Mammary epithelial cell (primary cell): ENCODE measurements around the gene COL20A1.

Source experiments
- CTCF ChIP-seq, 2 donors: IDR thresholded peaks in 1 of 2; conservative IDR thresholded peaks in 1 of 2; 2 replicates each; pipeline ENCODE4 v1.5.1; 2011 to 2012; ENCODE audit warnings: inconsistent platforms in 2 of 2, low read length in 2 of 2, mild to moderate bottlenecking in 2 of 2, control low read depth in 1 of 2, low read depth in 1 of 2; ENCODE audit not compliant: insufficient read depth in 1 of 2; ENCODE audit errors: extremely low read depth in 1 of 2
- EZH2 ChIP-seq: IDR thresholded peaks from 2 replicates; pipeline ENCODE4 v1.6.1; 2012; ENCODE audit warnings: low read length, inconsistent platforms, borderline replicate concordance

- TF ChIP-seq EZH2 (no peak), CTCF (conservative IDR thresholded peaks at IDR 0.05 in 1 of 2, IDR thresholded peaks at IDR 0.05 in 1 of 2; ENCODE audit: extremely low read depth in 1 of 2, insufficient read depth in 1 of 2, low read depth in 1 of 2, low read length in 2 of 2) (no peak)
These were observed 27.0 kb upstream of the COL20A1 start for GRCh38 chr20:63265891-63266515.
